Gastroesophageal sphincter (tissue), 3 donors: ENCODE data around the gene DCLRE1C.

Experiments
- EP300 ChIP-seq: sonication (generic); formaldehyde crosslinking; IDR thresholded peaks from one replicate; pipeline ENCODE4 v1.6.1; 2017; ENCODE audit warnings: antibody characterized with exemption, mild to moderate bottlenecking
- POLR2A ChIP-seq, 2 donors: fragments of 450-650 bp; IDR thresholded peaks; one replicate each; pipeline ENCODE4 v1.6.1; 2017; ENCODE audit warnings: antibody characterized with exemption in 2 of 2, mild to moderate bottlenecking in 2 of 2, moderate library complexity in 1 of 2
- POLR2AphosphoS5 ChIP-seq: sonication (generic); formaldehyde crosslinking; IDR thresholded peaks from one replicate; pipeline ENCODE4 v1.6.1; 2017; ENCODE audit warnings: antibody characterized with exemption
- TF ChIP-seq, protein P1 (sequence below), 4 experiments: fragments of 200-600 bp in 2 of 4; fragments of 450-650 bp in 2 of 4; sonication (generic) in 1 of 4; IDR thresholded peaks; one replicate each; pipeline ENCODE4 v1.5.1; 2017 to 2019; ENCODE audit warnings: antibody characterized with exemption in 4 of 4, mild to moderate bottlenecking in 2 of 4, moderate library complexity in 2 of 4

DNA sequence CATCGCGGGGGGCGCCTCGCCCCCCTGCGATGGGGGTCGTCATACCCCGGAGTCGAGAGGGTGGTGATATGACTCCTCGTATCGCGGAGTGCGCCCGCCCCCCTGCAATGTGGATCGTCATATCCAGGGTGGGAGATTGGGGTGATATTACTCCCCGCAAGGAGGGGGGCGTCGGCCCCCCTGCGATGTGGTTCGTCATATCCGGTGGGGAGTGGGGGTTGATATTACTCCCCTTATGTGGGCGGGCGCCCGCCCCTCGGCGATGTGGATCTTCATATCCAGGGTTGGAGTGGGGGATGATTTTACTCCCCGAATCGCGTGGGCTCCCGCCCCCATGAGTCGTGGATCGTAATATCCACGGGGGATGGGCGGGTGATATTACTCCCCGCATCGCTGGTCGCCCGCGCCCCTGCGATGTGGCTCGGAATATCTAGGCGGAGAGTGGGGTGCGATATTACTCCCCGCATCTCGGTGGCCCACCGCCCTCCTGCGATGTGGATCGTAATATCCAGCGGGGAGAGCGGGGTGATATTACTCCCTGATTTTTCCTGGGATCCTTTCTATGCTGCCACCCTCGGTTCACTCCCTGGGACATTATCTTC is 42.2 kb upstream of the DCLRE1C start:
- TF ChIP-seq EP300: no peak
- TF ChIP-seq, protein P1, sequence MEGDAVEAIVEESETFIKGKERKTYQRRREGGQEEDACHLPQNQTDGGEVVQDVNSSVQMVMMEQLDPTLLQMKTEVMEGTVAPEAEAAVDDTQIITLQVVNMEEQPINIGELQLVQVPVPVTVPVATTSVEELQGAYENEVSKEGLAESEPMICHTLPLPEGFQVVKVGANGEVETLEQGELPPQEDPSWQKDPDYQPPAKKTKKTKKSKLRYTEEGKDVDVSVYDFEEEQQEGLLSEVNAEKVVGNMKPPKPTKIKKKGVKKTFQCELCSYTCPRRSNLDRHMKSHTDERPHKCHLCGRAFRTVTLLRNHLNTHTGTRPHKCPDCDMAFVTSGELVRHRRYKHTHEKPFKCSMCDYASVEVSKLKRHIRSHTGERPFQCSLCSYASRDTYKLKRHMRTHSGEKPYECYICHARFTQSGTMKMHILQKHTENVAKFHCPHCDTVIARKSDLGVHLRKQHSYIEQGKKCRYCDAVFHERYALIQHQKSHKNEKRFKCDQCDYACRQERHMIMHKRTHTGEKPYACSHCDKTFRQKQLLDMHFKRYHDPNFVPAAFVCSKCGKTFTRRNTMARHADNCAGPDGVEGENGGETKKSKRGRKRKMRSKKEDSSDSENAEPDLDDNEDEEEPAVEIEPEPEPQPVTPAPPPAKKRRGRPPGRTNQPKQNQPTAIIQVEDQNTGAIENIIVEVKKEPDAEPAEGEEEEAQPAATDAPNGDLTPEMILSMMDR (IDR thresholded peaks at IDR 0.05): no peak
- no peak for TF ChIP-seq POLR2AphosphoS5
- no peak for TF ChIP-seq POLR2A (IDR thresholded peaks at IDR 0.05)
